Vagina (tissue), 2 donors: ENCODE data around the gene SLF2.

ENCODE experiments used
- CTCF ChIP-seq, 3 experiments: fragments of 450-650 bp in 2 of 3; fragments of 200-600 bp in 1 of 3; sonication (generic) in 1 of 3; IDR thresholded peaks; one replicate each; pipeline ENCODE4 v1.5.1; 2017 to 2019; ENCODE audit warnings: antibody characterized with exemption in 3 of 3, mild to moderate bottlenecking in 2 of 3, moderate library complexity in 2 of 3
- POLR2A ChIP-seq, 2 donors: fragments of 450-650 bp; IDR thresholded peaks; one replicate each; pipeline ENCODE4 v1.6.1; 2017; ENCODE audit warnings: antibody characterized with exemption in 2 of 2, mild to moderate bottlenecking in 2 of 2, moderate library complexity in 2 of 2

- TF ChIP-seq CTCF (IDR thresholded peaks at IDR 0.05): no peak
- no peak for TF ChIP-seq POLR2A (IDR thresholded peaks at IDR 0.05)
Observed at GRCh38 chr10:100901051-100901450, 11.7 kb upstream of the SLF2 start.
